Esophagus squamous epithelium (tissue), 5 donors: ENCODE data around the gene TRIM33. TPM values are rescaled to one million over a fixed set of nuclear protein-coding genes. Genes with fewer than 3 reads are reported as not detected.

Experiments used
- DNase-seq: peaks from one replicate; lab custom pipeline; 2025; lab: John Stamatoyannopoulos, UW
- H3K27ac ChIP-seq, 4 donors: fragments of 200-600 bp; sonication (generic); one replicate each; pipeline ENCODE4 v1.5.1; 2016 to 2019; ENCODE audit warnings: mild to moderate bottlenecking in 1 of 4
- H3K27me3 ChIP-seq, 4 donors: fragments of 200-600 bp; sonication (generic); 1 replicate in 3 of 4; 2 replicates in 1 of 4; pipeline versions ENCODE4 v1.5.1 to v1.6.0; 2017 to 2021; ENCODE audit warnings: antibody characterized with exemption in 1 of 4
- H3K36me3 ChIP-seq, 3 donors: fragments of 200-600 bp; sonication (generic); one replicate each; pipeline ENCODE4 v1.5.1; 2016 to 2019
- H3K4me1 ChIP-seq, 3 donors: fragments of 200-600 bp; sonication (generic); one replicate each; pipeline ENCODE4 v1.5.1; 2017 to 2019
- H3K4me3 ChIP-seq, 4 donors: fragments of 200-600 bp; sonication (generic); 1 replicate in 3 of 4; 2 replicates in 1 of 4; pipeline ENCODE4 v1.5.1; 2016 to 2019; ENCODE audit warnings: mild to moderate bottlenecking in 2 of 4, moderate library complexity in 1 of 4
- H3K9me3 ChIP-seq, 3 donors: fragments of 200-600 bp; sonication (generic); one replicate each; pipeline ENCODE4 v1.5.1; 2016 to 2019
- CTCF ChIP-seq, 6 experiments: fragments of 450-650 bp in 4 of 6; fragments of 200-600 bp in 2 of 6; sonication (generic) in 2 of 6; IDR thresholded peaks; one replicate each; pipeline ENCODE4 v1.5.1; 2016 to 2019; ENCODE audit warnings: antibody characterized with exemption in 6 of 6, mild to moderate bottlenecking in 4 of 6, moderate library complexity in 4 of 6
- POLR2A ChIP-seq, 4 donors: fragments of 450-650 bp; IDR thresholded peaks; one replicate each; pipeline ENCODE4 v1.6.1; 2017; ENCODE audit warnings: antibody characterized with exemption in 4 of 4, mild to moderate bottlenecking in 4 of 4, moderate library complexity in 3 of 4
- WGBS, 2 donors: methylation state at CpG; one replicate each; pipeline ENCODE4 v1.1.5; 2018; 5-methylcytosine and 5-hydroxymethylcytosine counted together
- intact Hi-C: fragments of 100-400 bp; cut with DNase I; formaldehyde crosslinking; loops from one replicate; pipeline ENCODE4 v1.15.0; 2022
- total RNA-seq, 4 donors: library from RNA; depleted of rRNA; stranded (reverse); fragments of >200 nt; gene quantifications; one replicate each; pipeline ENCODE4 v1.1.0, GENCODE V29; 2016
- donor health status: DM: yes; HTN: yes; CAD: no.

Gene TRIM33
- total RNA-seq, 4 donors from 2014 or later = 19.1 to 38.7 (median 25.4) TPM

DNA sequence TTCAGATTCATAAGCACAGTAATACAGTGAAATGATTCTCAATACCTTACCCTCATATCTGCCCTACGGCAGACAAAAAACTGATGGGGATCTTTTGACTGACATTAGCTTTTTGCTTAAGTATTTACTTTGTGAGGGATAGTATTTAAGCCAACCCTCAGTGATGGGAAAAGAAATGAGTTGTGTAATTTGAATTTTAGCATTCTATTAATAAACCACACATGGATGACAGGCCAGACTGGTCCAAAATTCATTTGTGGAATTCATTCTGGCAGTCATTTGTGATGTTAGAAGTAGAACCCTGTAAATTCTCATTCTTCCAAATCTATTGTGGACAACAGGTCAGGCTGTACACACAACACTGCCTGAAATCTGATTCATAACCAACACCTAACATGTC is 14.9 kb downstream of the TRIM33 start:
- Histone ChIP-seq H3K4me3 (no peak overlapping the region), H3K27ac (no peak overlapping the region), H3K36me3 (no peaks in the 10 kb centered on the region), H3K4me1 (peaks cover 0 to 28% (median 3%) of the 10 kb centered on the region in 3 donors), H3K9me3 (no peaks in the 10 kb centered on the region), H3K27me3 (no peaks in the 10 kb centered on the region)
- no peak for DNase-seq
- TF ChIP-seq POLR2A (IDR thresholded peaks at IDR 0.05) (no peak), CTCF (IDR thresholded peaks at IDR 0.05) (no peak)
- intact Hi-C loops = no loop called here
- 73 to 74% methylated on average over 1 of the region's 1 CpG for WGBS, 2 donors

DNA sequence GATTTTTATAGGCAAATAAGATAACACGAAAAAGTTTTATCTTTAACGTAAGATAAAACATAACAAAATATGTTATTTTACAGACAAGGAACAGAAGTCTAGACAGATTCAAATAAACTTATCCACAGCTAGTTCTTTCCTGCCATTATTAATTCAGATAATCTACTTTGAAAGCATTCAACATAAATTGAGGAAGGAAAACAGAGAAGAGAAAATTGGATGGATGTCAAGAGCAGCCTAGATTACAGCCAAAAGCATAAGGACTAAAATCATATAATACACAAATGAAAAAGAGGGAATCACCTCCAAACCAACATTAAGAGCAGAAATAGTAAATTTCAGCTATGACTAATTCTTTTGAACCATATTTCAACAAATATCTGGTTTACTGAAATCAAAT is 15.5 kb downstream of the TRIM33 start:
- intact Hi-C loops = no loop called here
- Histone ChIP-seq H3K36me3 (no peaks in the 10 kb centered on the region), H3K9me3 (no peaks in the 10 kb centered on the region), H3K27ac (no peak overlapping the region), H3K4me3 (no peak overlapping the region), H3K27me3 (no peaks in the 10 kb centered on the region), H3K4me1 (peaks cover 0 to 29% (median 3%) of the 10 kb centered on the region in 3 donors)
- WGBS, 2 donors = 78 to 80% methylated on average over 2 of the region's 2 CpGs
- no peak for DNase-seq
- TF ChIP-seq POLR2A (IDR thresholded peaks at IDR 0.05) (no peak), CTCF (IDR thresholded peaks at IDR 0.05) (no peak)

GRCh38 chr1:114492978-114493377 is 18.0 kb downstream of the TRIM33 start:
- intact Hi-C loops = no loop called here
- H3K4me3 ChIP-seq = no peak overlapping the region
- peaks cover 0 to 34% (median 3%) of the 10 kb centered on the region in 3 donors for H3K4me1 ChIP-seq

DNA sequence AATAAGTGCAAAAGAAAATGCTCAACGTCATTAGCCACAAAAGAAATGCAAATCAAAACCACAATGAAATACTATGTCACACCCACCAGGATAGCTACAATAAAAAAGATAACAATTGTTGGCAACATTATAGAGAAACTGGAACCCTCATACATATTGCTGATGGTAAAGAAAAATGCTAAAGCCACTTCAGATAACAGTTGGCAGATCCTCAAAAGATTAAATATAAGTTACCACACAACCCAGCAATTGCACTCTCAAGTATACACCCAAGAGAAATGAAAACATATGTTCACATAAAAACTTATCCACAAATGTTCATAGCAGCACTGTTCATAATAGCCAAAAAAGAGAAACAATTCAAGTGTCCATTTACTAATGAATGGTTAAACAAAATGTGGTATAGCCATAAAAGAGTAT is 20.7 kb downstream of the TRIM33 start:
- intact Hi-C loops = no loop called here
- no peak for DNase-seq
- Histone ChIP-seq H3K9me3 (no peaks in the 10 kb centered on the region), H3K27me3 (no peaks in the 10 kb centered on the region), H3K27ac (no peak overlapping the region), H3K4me1 (peaks cover 0 to 22% (median 0%) of the 10 kb centered on the region in 3 donors), H3K4me3 (no peak overlapping the region), H3K36me3 (no peaks in the 10 kb centered on the region)
- 15 to 37% methylated on average over 1 of the region's 1 CpG for WGBS, 2 donors
- no peak for TF ChIP-seq POLR2A (IDR thresholded peaks at IDR 0.05)
- no peak for TF ChIP-seq CTCF (IDR thresholded peaks at IDR 0.05)

More at GRCh38 chr1:114492978-114493377, 18.0 kb downstream of the TRIM33 start:
- WGBS, 2 donors = 70 to 76% methylated on average over 1 of the region's 1 CpG
- TF ChIP-seq CTCF (IDR thresholded peaks at IDR 0.05) (no peak), POLR2A (IDR thresholded peaks at IDR 0.05) (no peak)
- H3K36me3 ChIP-seq = no peaks in the 10 kb centered on the region
- DNase-seq = no peak
- no peaks in the 10 kb centered on the region for H3K27me3 ChIP-seq
- H3K27ac ChIP-seq = no peak overlapping the region
- no peaks in the 10 kb centered on the region for H3K9me3 ChIP-seq

DNA sequence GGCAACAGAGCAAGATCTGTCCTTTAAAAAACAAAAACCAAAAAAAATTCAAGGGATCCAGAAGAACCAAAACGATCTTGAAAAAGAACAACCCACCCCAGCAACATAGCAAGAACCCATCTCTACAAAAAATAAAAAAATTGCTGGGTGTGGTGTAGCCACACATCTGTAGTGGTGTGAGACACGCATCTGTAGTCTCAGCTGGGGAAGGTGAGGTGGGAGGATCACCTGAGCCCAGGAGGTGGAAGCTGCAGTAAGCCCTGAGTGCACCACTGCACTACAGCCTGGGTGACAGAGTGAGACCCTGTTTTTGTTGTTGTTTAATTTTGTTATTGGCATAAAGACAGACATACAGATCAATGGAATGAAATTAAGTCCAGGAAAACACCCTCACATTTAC is 22.3 kb downstream of the TRIM33 start:
- 79 to 81% methylated on average over 2 of the region's 2 CpGs for WGBS, 2 donors
- Histone ChIP-seq H3K4me3 (no peak overlapping the region), H3K36me3 (no peaks in the 10 kb centered on the region), H3K9me3 (no peaks in the 10 kb centered on the region), H3K27ac (no peak overlapping the region), H3K4me1 (peaks cover 0 to 16% (median 0%) of the 10 kb centered on the region in 3 donors), H3K27me3 (no peaks in the 10 kb centered on the region)
- no peak for TF ChIP-seq CTCF (IDR thresholded peaks at IDR 0.05)
- DNase-seq = no peak
- intact Hi-C loops = no loop called here
